AG09319 (cell line): Measurements from ENCODE around the gene ADAMTSL1.

Experiments used
- DNase-seq: peaks from one replicate; pipeline ENCODE4 v3.0.0-alpha.2; 2010; ENCODE audit warnings: low read depth; ENCODE audit errors: extremely low read depth
- TF ChIP-seq, protein P1 (sequence below): IDR thresholded peaks from 2 replicates; pipeline ENCODE4 v1.5.1; 2011; ENCODE audit warnings: low read depth, mild to moderate bottlenecking, inconsistent platforms, low read length, moderate library complexity

The ADAMTSL1 gene

DNA sequence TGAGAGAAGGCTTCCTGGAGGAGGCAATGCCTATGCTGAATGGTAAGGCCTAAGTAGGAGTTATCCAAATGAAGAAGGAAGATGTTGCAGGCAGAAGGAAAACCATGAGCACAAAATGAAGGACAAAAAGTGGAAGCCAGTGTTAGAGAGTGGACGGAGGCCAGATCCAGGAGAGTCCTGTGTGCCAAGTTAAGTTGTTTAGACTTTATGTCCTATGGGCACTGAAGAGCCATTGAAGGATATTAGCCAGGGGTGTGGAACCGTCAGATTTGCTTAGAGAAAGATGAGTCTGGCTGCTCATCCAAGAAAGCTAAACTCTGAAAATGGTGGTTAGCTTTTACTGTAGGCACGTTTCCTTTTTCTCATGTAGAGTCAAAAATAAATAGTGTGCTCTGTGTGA lies 254.7 kb downstream of the ADAMTSL1 start:
- TF ChIP-seq, protein P1, sequence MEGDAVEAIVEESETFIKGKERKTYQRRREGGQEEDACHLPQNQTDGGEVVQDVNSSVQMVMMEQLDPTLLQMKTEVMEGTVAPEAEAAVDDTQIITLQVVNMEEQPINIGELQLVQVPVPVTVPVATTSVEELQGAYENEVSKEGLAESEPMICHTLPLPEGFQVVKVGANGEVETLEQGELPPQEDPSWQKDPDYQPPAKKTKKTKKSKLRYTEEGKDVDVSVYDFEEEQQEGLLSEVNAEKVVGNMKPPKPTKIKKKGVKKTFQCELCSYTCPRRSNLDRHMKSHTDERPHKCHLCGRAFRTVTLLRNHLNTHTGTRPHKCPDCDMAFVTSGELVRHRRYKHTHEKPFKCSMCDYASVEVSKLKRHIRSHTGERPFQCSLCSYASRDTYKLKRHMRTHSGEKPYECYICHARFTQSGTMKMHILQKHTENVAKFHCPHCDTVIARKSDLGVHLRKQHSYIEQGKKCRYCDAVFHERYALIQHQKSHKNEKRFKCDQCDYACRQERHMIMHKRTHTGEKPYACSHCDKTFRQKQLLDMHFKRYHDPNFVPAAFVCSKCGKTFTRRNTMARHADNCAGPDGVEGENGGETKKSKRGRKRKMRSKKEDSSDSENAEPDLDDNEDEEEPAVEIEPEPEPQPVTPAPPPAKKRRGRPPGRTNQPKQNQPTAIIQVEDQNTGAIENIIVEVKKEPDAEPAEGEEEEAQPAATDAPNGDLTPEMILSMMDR: no peak
- DNase-seq: no peak

DNA sequence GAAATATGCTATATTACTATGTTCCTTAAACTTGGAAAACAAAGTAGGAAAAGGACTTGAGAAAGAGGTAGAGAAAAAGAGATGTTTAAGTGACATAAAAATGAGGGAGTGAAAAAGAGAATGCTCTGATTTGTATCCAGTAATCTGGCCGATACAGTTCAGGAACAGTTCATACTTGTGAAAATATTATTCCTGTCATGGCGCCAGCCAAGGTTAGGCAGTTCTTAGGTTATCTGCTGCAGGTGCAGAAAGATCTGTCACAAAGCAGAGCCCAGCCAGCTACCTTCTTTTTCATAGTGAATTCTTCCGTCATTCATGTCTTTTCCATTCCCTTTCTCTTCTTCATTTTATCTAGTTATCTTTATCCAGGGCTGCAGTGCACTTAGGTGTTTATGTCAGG lies 256.3 kb downstream of the ADAMTSL1 start:
- TF ChIP-seq, protein P1: no peak
- DNase-seq: no peak

DNA sequence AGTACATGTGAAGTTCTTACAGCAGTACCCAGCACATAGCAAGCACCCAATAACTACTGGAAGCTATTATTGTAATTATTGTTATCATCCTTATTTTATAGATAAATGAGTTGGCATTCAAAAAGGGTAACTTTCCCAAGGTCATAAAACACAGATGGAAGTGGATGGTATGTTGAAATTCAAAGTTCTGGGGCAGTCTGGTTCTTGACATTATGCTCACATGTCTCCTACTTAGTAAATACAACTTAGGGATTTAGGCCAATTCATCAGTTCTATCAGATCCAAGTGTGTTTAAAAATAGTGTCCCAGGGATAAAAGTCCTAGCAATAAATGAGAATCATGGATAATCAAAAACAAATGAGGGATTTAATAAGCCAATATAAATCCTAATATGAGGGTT lies 265.2 kb downstream of the ADAMTSL1 start:
- DNase-seq: no peak

DNA sequence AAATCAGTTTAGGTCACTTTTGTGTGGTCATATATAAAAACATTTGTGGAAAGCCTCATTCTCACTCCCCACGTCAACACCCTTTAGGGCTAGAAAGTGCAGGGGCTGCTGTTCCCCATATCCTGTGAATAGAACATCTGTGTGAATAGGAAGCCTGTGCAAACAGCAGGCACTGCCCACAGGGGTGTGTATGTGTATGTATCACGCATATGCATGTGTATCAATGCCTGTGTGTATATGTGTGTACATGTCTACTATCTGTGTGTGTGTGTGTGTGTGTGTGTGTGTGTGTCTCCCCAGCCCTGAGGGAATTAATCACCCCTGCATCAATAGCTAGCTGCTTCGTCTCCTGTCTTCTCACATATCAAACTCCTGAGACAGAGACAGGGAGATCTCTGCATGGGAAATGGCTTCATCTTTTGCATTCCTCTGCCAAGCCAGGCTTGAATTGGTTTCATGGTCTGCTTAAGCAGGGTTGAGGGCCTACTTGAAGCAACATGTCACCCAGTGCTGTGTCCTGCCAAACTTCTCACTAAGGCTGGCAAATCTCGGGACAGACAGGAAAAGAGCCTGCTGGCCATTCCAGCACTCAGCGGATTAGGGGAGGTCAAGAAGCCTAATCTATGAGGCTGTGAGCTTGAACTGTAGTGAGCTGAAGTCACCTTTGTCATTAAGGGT lies 265.8 kb downstream of the ADAMTSL1 start:
- TF ChIP-seq, protein P1: no peak

More for the DNA sequence above, 265.2 kb downstream of the ADAMTSL1 start:
- TF ChIP-seq, protein P1: no peak

DNA sequence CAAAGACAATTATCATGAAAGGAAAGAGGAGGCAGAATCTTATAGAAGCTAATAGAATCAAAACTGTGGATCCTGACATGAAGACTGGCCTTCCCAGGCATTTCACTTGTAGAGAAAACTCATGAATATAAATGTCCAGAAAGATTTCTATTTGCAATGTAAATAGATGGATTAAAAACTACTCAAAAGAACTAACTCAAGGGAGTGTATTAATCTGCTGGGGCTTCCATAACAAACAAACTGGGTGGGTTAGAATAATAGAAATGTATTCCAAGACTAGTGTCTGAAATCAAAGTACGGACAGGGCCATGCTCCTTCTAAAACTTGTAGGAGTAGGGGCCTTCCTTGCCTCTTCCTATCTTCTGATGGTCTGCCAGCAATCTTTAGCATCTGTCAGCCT lies 267.4 kb downstream of the ADAMTSL1 start:
- no peak for DNase-seq
- TF ChIP-seq, protein P1: no peak

More for the DNA sequence above, 265.8 kb downstream of the ADAMTSL1 start:
- no peak for DNase-seq

DNA sequence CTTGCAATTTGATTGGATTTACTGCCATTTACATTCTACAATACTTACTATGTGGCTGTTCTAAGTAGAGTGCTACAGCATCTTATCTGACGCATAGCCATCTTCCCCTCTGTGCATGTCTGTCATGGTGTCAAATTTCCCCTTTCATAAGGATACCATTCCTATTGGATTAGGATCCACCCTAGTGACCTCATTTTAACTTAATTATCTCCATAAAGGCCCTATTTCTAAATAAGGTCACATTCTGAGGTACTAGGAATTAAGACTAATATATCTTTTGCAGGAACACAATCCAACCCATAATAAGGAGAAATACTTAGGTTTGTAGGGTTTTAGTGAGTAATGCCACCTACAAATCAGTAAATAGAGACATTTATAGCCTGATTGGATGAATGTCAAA lies 268.0 kb downstream of the ADAMTSL1 start:
- TF ChIP-seq, protein P1: no peak
- no peak for DNase-seq

DNA sequence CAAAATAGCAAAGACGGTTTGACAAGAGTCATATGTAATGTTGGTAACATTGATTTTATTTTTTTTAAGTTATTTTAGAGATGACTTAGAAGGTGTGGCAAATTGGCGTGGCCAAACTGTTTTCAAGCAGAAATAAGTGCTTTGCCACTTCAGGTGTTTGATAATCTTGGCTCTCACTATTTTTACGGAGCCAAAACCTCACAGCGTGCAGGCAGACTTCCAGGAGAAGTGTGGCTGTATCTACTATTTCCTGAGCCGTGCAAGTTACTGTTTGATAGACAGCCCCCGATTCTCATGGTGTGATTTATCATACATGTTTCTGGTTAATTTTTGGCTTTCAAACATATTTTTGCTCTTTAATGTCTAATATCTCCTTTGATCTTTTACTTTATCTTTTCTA lies 269.5 kb downstream of the ADAMTSL1 start:
- no peak for DNase-seq
- TF ChIP-seq, protein P1: no peak
